GM12872 (cell line): Measurements from ENCODE around the gene DOCK8.

Experiments
- TF ChIP-seq, protein P1 (sequence below): IDR thresholded peaks from 3 replicates; pipeline ENCODE4 v1.5.1; 2011; ENCODE audit warnings: low read depth, mild to moderate bottlenecking, low read length, moderate library complexity; ENCODE audit not compliant: insufficient read depth

Gene DOCK8

DNA sequence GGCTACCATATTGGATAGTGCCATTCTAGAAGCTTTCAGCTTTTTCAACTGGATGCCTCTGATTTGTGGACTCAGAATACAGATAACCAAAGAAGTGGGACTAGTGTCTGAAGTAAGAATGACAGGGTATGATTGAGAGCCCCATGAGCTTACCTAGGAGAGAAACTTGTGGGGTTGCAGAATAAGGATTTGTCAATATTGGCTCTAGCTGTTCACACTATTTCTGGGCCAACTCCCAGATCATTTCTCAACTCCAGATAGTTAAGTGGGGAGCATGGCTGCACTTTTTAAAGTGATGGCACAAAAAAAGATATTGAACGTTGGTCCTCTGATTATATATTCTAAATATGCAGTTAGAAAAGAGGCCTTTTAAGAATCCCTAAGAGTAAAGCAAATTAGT, 252.1 kb downstream of the DOCK8 start:
- TF ChIP-seq, protein P1, sequence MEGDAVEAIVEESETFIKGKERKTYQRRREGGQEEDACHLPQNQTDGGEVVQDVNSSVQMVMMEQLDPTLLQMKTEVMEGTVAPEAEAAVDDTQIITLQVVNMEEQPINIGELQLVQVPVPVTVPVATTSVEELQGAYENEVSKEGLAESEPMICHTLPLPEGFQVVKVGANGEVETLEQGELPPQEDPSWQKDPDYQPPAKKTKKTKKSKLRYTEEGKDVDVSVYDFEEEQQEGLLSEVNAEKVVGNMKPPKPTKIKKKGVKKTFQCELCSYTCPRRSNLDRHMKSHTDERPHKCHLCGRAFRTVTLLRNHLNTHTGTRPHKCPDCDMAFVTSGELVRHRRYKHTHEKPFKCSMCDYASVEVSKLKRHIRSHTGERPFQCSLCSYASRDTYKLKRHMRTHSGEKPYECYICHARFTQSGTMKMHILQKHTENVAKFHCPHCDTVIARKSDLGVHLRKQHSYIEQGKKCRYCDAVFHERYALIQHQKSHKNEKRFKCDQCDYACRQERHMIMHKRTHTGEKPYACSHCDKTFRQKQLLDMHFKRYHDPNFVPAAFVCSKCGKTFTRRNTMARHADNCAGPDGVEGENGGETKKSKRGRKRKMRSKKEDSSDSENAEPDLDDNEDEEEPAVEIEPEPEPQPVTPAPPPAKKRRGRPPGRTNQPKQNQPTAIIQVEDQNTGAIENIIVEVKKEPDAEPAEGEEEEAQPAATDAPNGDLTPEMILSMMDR, result no peak

DNA sequence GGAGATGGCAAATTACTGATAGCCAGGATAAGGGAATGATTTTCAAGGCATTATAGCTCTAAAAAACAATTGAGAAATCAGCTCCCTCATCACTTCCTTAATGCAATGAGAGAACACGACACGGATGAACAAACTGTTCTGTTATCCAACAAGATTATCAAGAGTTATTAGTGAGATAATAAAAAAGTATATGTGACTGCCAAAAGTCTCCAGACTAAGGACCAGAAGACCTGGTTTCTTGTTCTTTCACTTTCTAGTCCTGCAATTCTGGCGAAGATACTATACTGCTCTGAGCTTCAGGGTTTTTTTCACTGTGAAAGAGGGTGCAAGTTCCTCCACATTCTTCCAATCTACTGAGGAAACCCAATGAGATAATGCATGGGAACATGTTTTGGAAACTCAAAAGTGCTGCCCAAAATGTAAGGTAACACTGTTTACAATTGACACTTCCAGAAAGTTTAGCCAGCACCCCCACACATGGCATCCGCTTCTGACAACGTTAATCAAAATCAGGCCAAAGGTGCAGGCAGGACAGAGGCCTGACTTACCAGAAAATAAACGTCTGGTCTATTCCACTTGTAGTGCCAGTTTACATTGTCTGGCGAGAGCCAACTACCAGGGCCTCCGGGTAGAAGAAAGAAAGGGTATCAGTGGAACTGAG, 254.2 kb downstream of the DOCK8 start:
- TF ChIP-seq, protein P1, result no peak

DNA sequence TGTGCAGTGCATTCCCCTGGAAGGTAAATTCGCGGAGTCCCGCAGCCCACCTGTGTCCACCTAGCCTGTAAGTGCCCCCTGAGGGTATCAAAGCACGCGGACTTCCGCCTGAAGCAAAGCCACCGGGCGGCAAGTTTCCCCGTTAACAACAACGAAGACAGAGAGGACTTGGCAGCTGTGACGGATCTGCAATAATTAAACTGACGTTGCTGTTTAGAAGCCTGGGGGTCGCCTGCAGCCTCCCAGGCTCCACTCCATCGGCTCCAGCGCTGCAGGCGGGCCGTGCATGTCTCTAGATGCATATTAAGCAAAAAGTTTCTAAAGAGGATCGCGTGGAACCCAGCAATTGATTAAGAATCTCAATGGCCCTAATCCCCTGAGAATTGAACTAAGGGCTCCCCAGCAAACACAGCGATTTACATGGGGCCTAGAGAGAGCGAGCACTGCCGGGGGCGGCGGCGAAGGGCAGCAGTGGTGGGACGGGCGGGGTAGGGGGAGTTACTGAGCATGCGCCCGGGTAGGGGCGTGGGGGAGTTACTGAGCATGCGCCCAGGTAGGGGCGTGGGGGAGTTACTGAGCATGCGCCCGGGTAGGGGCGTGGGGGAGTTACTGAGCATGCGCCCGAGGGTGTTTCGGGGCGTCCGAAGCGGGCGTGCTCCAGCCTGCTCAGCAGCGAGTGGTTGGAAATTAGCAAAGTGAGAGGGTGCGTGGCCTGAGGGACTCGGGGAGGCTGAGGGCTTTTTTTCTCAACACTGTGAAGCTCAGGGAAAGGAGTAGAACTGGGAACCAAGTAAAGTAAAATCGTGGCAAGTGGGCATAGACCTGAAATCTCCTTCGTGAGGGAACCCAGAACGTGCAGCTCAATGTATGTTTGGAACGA, 255.2 kb downstream of the DOCK8 start:
- TF ChIP-seq, protein P1, result no peak

DNA sequence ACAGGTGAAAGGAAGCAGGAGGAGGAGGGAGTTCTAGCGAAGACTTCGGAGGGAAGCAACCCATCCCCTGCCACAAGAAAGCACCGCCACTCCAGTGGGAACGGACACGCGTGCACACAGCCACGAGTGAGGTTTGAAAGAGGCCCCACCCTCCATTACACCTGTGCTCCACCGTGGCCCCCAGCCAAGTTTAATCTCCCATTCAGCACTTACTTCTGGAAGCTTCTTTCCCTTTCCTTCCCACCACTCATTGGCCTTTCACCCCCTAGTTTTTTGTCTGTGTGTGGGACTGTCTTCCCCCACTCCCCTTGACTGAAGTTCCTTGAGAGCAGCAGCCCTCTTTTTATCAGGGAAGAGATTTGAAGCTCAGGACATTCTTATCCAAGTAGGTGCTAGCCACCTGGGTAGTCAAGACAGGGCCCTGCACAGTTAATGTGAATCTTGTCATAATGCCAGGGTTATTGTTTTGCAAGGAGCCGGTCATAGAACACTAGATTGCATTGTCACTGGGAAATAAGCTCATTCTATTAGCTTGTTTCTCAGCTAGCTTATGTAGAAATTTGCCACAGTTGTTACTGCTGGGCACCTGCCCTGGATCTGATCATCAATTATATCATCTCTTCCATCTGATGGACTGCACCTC, 256.0 kb downstream of the DOCK8 start:
- TF ChIP-seq, protein P1, result no peak

DNA sequence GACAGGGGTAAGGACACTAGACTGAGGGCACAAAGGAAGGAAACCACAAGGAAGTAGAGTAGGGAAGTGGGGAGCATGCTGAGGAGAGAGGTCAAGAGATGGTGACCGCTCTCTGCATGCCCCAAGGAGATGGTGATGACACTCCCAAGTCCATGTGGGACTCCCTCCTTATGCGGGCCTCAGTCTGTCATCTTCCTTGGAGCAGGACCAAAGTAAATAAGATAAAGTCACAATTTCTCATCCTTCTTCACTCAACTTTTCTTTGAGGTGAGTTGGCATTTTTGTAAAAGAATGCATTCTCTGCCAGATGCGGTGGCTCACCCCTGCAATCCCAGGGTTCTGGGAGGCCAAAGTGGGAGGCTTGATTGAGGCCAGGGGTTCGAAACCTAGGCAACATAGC, 256.7 kb downstream of the DOCK8 start:
- TF ChIP-seq, protein P1, result no peak

DNA sequence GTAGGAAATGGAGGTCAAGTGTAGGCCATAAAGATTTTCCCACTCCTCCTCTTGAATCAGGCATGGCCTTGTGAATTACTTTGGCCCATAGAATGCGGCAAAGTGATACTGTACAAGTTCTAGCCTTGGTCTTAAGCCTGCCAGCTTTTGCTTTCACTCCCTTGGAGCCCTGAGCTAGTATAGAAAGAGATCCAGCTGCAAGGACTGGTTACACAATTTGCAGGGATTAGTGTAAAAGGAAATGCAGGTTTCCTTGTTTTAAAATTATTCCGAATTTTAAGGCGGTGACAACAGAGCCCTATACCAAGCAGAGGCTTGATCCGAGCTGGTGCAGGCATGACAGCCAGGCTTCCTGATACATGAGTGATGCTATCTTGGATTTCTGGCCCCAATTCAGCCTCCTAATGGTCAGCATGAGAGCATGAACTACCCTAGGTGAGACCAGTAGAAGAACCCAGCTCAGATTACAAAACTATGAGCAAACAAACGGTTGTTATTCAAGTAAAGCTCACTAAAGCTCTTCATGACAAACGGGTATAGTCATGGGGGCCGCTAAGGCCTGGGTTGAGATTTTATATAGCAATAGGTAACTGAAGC, 257.9 kb downstream of the DOCK8 start:
- TF ChIP-seq, protein P1, result no peak

DNA sequence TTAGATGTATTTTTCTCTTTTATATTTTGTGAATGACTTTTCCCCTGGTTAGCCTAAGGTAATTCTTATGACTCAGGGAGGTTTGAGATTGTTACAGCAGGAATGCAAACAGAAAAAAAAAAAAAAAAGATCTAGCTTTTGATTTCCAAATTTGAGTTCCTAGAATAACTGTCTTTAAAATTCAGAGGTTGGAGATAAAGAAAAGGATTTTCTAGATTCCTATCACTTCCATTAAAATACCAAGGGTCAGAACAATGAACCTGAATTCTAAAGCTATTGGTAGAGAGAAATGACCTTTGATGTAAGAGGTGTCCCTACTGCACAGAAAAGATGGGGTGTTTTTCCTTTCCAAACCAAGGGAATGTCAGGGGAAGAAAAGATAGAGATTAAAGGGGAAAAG, 262.5 kb downstream of the DOCK8 start:
- TF ChIP-seq, protein P1, result no peak
